ENCODE results near the gene SATB2. TPM values are rescaled to one million over a fixed set of nuclear protein-coding genes. Genes with fewer than 3 reads are reported as not detected.

The SATB2 gene
- total RNA-seq, 1 donor from 2014 or later = 2.7 TPM

DNA sequence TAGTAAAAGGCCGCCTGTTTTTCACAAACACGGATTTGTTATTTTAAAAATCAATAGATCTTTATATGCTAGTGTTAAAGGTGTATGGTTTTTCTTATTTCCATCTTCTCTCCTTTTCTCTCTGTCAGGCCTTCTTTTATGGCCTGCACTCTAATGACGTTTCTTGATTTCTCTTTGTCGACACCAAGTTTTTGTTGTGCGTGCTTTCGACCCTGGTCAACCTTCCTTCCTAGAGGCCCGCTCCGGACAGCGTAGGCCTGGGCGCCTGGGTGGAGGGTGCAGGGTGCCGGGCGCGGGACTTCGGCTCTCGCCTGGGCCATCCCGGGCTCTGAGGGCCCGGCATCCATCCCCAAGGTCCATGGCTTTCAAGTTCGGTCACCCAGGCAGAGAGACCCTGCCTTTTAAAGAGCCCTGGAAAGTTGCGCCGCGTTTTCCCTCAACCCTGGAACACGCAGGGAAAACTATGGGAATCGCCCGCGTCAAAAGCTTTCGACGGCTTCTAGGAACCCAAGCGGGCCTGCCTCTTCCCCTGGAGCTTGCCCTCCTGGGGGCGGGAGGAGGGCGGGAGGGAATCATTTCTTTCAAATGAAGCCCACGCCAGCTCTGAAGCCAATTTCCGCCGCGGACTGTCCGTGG lies 4.1 kb upstream of the SATB2 start:
- no peak for DNase-seq (ENCODE audit: low read depth)
- H3K4me3 ChIP-seq (ENCODE audit: low read depth, low read length) = no peak overlapping the region
- TF ChIP-seq, protein P1, sequence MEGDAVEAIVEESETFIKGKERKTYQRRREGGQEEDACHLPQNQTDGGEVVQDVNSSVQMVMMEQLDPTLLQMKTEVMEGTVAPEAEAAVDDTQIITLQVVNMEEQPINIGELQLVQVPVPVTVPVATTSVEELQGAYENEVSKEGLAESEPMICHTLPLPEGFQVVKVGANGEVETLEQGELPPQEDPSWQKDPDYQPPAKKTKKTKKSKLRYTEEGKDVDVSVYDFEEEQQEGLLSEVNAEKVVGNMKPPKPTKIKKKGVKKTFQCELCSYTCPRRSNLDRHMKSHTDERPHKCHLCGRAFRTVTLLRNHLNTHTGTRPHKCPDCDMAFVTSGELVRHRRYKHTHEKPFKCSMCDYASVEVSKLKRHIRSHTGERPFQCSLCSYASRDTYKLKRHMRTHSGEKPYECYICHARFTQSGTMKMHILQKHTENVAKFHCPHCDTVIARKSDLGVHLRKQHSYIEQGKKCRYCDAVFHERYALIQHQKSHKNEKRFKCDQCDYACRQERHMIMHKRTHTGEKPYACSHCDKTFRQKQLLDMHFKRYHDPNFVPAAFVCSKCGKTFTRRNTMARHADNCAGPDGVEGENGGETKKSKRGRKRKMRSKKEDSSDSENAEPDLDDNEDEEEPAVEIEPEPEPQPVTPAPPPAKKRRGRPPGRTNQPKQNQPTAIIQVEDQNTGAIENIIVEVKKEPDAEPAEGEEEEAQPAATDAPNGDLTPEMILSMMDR (conservative IDR thresholded peaks at IDR 0.05; ENCODE audit: low read depth, low read length) = no peak

GRCh38 chr2:199460846-199461710 lies 3.3 kb upstream of the SATB2 start:
- no peak for DNase-seq (ENCODE audit: low read depth)
- TF ChIP-seq, protein P1 (conservative IDR thresholded peaks at IDR 0.05; ENCODE audit: low read depth, low read length) = no peak
- peak overlapping the region; percentile 82 for H3K4me3 ChIP-seq (ENCODE audit: low read depth, low read length)

GRCh38 chr2:199460101-199460671 lies 2.4 kb upstream of the SATB2 start:
- TF ChIP-seq, protein P1 (conservative IDR thresholded peaks at IDR 0.05; ENCODE audit: low read depth, low read length) = no peak
- peak overlapping the region; percentile 82 for H3K4me3 ChIP-seq (ENCODE audit: low read depth, low read length)
- DNase-seq (ENCODE audit: low read depth) = no peak

DNA sequence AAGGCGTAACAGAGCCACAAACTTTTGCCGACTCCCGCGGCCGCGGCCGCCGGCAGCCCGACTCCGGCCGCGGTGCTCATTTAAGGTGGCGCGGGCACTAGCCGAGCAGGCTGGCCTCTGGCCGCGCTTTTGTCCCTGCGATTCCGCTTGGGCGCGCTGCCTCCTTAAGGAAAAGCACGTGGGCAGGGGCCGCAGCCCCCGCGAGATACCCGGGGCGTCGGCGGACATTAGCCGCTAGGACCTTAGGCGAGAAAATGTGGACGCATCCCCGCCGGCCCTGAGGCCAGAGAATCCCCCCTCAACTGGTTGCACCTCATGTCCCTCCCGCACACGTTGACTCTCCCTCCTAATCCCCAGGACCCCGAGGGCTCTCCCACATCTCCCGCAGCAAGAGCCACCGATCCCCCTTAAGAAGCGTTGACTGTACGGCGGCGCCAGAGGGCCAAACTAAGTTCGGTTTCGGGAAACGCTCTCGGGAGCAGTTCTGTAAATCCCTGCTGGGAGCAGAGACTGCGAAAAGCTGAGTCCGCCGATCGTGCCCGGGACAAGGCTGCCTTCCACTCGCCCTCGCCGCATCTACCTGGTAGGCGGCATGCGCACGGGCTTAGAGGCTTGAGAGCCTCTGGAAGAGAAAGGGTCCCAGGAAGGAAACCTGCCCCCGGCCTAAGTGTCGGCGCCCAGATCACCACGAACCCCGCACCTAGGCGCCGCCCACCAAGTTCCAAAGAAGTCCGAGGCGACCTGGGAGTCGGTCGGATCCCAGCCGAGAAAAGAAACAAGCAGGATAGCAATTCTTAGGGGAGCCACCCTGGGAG lies 1.8 kb upstream of the SATB2 start:
- DNase-seq (ENCODE audit: low read depth) = peak; percentile 86
- H3K4me3 ChIP-seq (ENCODE audit: low read depth, low read length) = peak overlapping the region; percentile 82
- TF ChIP-seq, protein P1 (conservative IDR thresholded peaks at IDR 0.05; ENCODE audit: low read depth, low read length) = no peak

DNA sequence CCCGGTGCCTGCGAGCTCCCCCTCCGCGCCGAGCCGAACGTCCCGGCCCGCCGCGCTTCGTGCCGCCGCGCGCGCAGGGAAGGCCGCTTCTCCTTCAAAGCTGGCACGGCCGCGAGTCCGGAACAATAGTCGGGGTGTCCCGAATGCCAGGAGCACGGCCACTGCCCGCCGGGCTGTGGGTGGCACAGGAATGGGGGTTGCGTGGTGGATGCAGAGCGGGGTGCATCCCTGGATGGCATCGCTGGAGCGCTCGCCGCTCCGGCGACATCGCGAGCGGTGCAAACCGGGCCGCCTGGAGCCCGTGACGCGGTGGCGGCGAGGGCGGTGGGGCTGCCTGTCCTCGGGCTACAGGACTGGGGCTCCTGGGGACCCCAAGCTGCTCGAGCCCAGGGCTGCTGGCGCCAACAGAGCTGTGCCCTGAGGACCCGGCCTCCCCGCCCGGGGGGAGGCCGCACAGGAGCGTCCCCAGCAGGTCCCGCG lies 1.1 kb upstream of the SATB2 start:
- DNase-seq (ENCODE audit: low read depth) = no peak
- TF ChIP-seq, protein P1 (conservative IDR thresholded peaks at IDR 0.05; ENCODE audit: low read depth, low read length) = peak; percentile 16
- peak overlapping the region; percentile 82 for H3K4me3 ChIP-seq (ENCODE audit: low read depth, low read length)

DNA sequence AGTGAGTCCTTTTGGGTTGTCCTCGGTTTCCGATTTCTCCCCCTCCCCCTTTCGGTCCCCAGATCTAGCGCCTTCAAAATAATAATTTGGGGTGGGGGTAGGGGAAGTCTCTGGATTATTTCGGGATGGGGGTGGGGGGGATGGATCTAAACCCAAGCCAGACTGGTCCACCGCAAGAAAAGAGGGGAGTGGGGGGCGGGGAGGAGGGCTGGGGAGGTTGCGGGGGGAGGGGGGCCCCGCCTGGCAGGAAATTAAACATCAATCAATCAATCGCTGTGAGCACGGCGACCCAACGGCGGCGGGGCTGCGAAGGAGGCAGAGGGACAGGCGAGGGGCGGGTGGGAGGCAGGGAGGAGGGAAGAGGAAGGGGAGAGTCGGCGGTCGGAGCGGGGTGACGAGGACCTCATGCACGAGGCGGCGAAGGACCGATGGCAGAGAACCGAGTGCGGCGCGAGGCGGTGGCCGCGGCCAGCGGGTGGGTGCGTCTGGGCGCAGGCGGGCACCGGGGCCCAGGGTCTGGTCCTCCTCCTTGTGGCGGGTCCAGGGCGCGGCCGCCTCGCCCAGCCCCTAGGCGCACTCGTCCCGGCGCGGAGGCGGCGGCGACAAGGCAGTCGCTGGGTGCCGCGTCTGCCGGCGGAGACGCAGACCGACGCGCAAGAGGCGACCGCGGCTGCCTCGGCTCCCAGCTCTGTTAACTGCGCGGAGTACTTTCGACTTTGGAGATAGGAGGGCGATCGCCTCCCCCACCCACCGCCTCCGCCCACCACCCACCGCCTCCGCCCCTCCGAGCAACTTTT lies 468 bp upstream of the SATB2 start:
- DNase-seq (ENCODE audit: low read depth) = no peak
- TF ChIP-seq, protein P1 (conservative IDR thresholded peaks at IDR 0.05; ENCODE audit: low read depth, low read length) = no peak
- H3K4me3 ChIP-seq (ENCODE audit: low read depth, low read length) = peak overlapping the region; percentile 82
